Prostate gland (tissue), 2 donors: ENCODE data around the gene MDFIC2. TPM values are rescaled to one million over a fixed set of nuclear protein-coding genes. Genes with fewer than 3 reads are reported as not detected.

Experiments
- DNase-seq: peaks from one replicate; pipeline ENCODE4 v3.0.0-alpha.2; 2019; ENCODE audit warnings: low spot score
- H3K27ac ChIP-seq, 2 donors: fragments of 200-600 bp; sonication (generic); 2 replicates each; pipeline ENCODE4 v1.5.1; 2017 to 2019
- H3K27me3 ChIP-seq: fragments of 200-600 bp; sonication (generic); replicated peaks from 2 replicates; pipeline ENCODE4 v1.5.1; 2019; ENCODE audit not compliant: insufficient read depth
- H3K36me3 ChIP-seq, 2 donors: fragments of 200-600 bp; sonication (generic); 1 replicate in 1 of 2; 2 replicates in 1 of 2; pipeline versions ENCODE4 v1.5.1 to v1.8.1; 2017 to 2019
- H3K4me1 ChIP-seq: fragments of 200-600 bp; sonication (generic); replicated peaks from 2 replicates; pipeline ENCODE4 v1.5.1; 2019
- H3K4me3 ChIP-seq, 2 donors: fragments of 200-600 bp; sonication (generic); 2 replicates each; pipeline ENCODE4 v1.5.1; 2017 to 2019
- H3K9me3 ChIP-seq: fragments of 200-600 bp; sonication (generic); 2 replicates; pipeline ENCODE4 v1.5.1; 2017
- POLR2A ChIP-seq: fragments of 450-650 bp; IDR thresholded peaks from one replicate; pipeline ENCODE4 v1.6.1; 2016; ENCODE audit warnings: antibody characterized with exemption, mild to moderate bottlenecking
- POLR2AphosphoS5 ChIP-seq: sonication (generic); formaldehyde crosslinking; IDR thresholded peaks from one replicate; pipeline ENCODE4 v1.6.1; 2017; ENCODE audit warnings: antibody characterized with exemption
- WGBS: methylation state at CpG from one replicate; pipeline ENCODE4 v1.1.5; 2018; 5-methylcytosine and 5-hydroxymethylcytosine counted together
- intact Hi-C: fragments of 100-400 bp; cut with DNase I; formaldehyde crosslinking; loops from one replicate; pipeline ENCODE4 v1.14.2; 2022
- total RNA-seq, 2 donors: library from RNA; depleted of rRNA; stranded (reverse); fragments of >200 nt; gene quantifications; one replicate each; pipeline ENCODE4 v1.1.0, GENCODE V29; 2016
- TF ChIP-seq, protein P1 (sequence below), 4 experiments: fragments of 200-600 bp in 2 of 4; fragments of 450-650 bp in 2 of 4; sonication (generic) in 2 of 4; IDR thresholded peaks; 1 replicate in 3 of 4; 2 replicates in 1 of 4; pipeline ENCODE4 v1.5.1; 2016 to 2019; ENCODE audit warnings: antibody characterized with exemption in 4 of 4, mild to moderate bottlenecking in 2 of 4, moderate library complexity in 2 of 4

MDFIC2 gene
- total RNA-seq, 2 donors from 2014 or later: not detected

DNA sequence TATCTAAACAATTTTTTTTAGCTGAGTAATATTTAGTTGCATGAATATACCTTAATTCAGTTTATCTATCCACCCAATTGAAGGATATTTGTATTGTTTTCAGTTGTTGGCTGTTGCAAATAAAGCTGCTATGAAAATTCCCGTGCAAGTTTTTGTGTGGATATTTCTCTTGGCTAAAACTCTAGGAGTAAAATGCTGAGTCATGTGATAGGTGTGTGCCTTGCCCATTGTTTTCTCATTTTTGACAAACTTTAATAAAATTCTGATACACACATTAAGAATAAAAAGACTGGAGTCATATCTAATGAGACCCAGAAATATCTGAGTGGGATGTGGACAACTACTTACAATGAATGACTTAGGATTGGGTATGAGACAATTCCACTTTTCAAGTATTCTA, 78.6 kb downstream of the MDFIC2 start:
- Histone ChIP-seq H3K36me3 (no peaks in the 10 kb centered on the region), H3K9me3 (no peaks in the 10 kb centered on the region), H3K4me1 (no peaks in the 10 kb centered on the region), H3K27me3 (no peaks in the 10 kb centered on the region), H3K27ac (no peak overlapping the region), H3K4me3 (no peak overlapping the region)
- 73% methylated on average over 1 of the region's 1 CpG for WGBS
- DNase-seq: no peak
- TF ChIP-seq POLR2AphosphoS5 (no peak), POLR2A (no peak)
- TF ChIP-seq, protein P1, sequence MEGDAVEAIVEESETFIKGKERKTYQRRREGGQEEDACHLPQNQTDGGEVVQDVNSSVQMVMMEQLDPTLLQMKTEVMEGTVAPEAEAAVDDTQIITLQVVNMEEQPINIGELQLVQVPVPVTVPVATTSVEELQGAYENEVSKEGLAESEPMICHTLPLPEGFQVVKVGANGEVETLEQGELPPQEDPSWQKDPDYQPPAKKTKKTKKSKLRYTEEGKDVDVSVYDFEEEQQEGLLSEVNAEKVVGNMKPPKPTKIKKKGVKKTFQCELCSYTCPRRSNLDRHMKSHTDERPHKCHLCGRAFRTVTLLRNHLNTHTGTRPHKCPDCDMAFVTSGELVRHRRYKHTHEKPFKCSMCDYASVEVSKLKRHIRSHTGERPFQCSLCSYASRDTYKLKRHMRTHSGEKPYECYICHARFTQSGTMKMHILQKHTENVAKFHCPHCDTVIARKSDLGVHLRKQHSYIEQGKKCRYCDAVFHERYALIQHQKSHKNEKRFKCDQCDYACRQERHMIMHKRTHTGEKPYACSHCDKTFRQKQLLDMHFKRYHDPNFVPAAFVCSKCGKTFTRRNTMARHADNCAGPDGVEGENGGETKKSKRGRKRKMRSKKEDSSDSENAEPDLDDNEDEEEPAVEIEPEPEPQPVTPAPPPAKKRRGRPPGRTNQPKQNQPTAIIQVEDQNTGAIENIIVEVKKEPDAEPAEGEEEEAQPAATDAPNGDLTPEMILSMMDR (IDR thresholded peaks at IDR 0.05): no peak
- intact Hi-C loops: no loop called here

DNA sequence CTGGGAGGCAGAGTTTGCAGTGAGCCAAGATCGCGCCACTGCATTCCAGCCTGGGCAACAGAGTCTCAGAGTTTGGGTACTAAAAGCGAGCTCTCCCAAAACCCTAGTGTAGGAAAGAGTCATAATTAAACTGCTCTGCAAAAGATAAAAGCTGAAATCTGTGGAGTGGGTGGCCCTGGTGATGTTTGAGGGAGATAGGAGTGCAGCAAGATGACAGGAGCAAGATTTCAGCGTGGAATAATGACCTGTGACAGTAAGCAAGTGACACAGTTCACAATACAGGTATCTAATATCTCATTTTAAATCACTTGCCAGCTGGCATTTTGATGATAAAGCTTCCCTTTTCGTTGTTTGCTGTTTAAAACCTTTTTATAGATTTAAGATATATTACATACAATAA, 79.3 kb downstream of the MDFIC2 start:
- no peaks in the 10 kb centered on the region for H3K27me3 ChIP-seq
- 72% methylated on average over 5 of the region's 5 CpGs for WGBS

DNA sequence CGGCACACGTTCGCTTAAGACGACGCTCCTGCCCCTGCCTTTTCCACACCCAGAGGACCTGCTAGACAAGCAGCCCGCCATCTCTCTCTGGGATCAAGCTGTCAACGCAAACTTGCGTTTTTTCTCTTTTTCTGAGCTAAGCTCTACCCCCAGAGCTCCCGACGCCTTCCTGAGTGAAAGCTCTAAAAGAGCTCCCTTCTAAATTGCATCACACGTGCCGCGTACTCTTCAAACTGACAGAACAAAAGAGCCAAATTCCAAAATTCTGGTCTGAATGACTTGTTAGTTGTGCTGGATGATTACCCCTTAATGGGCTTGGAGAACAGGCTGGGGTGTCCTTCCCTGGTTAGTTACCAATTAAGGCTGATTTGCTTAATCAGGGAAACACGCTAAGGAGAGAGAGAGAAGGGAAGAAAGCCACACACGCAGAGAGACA, 81.2 kb downstream of the MDFIC2 start:
- intact Hi-C loops: no loop called here
- Histone ChIP-seq H3K4me1 (no peaks in the 10 kb centered on the region), H3K36me3 (no peaks in the 10 kb centered on the region), H3K27ac (no peak overlapping the region), H3K27me3 (no peaks in the 10 kb centered on the region), H3K9me3 (no peaks in the 10 kb centered on the region), H3K4me3 (no peak overlapping the region)
- 71% methylated on average over 15 of the region's 15 CpGs for whole genome bisulfite sequencing
- DNase-seq: no peak
- TF ChIP-seq, protein P1 (IDR thresholded peaks at IDR 0.05): no peak
- TF ChIP-seq POLR2AphosphoS5: no peak
- TF ChIP-seq POLR2A: no peak

More for the DNA sequence above, 79.3 kb downstream of the MDFIC2 start:
- no peak overlapping the region for H3K4me3 ChIP-seq
- no peak for DNase-seq
- TF ChIP-seq POLR2AphosphoS5 (no peak), POLR2A (no peak)
- TF ChIP-seq, protein P1 (IDR thresholded peaks at IDR 0.05): no peak
- H3K9me3 ChIP-seq: no peaks in the 10 kb centered on the region
- H3K36me3 ChIP-seq: no peaks in the 10 kb centered on the region
- intact Hi-C loops: no loop called here
- no peaks in the 10 kb centered on the region for H3K4me1 ChIP-seq
- H3K27ac ChIP-seq: no peak overlapping the region

DNA sequence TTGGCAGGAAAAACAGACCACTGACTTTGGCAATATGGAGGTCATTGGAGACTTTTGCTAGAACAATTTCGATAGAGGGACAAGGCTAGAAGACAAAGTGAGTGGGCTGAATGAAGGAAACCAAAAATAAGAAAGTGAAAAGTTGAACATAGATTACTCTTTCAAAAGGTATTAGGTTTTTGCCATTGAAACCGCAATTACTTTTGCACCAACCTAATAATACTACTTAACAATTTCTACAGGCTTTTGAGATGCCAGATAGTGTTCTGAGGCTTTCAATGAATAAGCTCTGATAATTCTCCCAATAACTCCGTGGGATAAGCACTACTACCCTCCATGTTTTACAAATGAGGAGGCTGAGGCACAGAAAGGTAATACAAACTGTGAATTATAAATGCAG, 85.0 kb downstream of the MDFIC2 start:
- no peaks in the 10 kb centered on the region for H3K27me3 ChIP-seq
- H3K4me1 ChIP-seq: no peaks in the 10 kb centered on the region
- intact Hi-C loops: no loop called here
- WGBS: 83% methylated on average over 3 of the region's 3 CpGs
- no peak overlapping the region for H3K27ac ChIP-seq
- H3K4me3 ChIP-seq: no peak overlapping the region
- H3K9me3 ChIP-seq: no peaks in the 10 kb centered on the region
- no peaks in the 10 kb centered on the region for H3K36me3 ChIP-seq
- DNase-seq: no peak
- TF ChIP-seq, protein P1 (IDR thresholded peaks at IDR 0.05): no peak
- TF ChIP-seq POLR2A (no peak), POLR2AphosphoS5 (no peak)

DNA sequence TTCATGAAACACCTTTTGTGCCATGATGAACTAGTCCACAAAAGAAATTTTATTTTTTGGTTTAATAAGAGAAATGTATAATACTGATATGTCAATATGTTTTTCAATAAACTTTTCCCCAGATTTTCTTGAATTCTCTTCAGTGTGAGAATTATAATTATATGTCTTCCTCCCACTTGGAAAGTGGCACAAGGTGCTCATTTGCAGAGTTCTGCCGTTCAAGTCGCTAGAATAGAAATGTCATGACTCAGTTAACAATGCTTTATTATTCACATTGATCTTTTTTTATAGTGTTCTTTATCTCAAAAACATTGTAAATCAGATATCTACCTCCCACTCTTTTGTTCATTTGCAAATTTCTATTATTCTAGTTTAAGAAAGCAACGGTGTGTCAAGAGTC, 87.3 kb downstream of the MDFIC2 start:
- intact Hi-C loops: no loop called here
- H3K4me3 ChIP-seq: no peak overlapping the region
- H3K9me3 ChIP-seq: no peaks in the 10 kb centered on the region
- H3K27me3 ChIP-seq: no peaks in the 10 kb centered on the region
- no peak overlapping the region for H3K27ac ChIP-seq
- DNase-seq: no peak
- TF ChIP-seq POLR2A: no peak
- TF ChIP-seq POLR2AphosphoS5: no peak
- TF ChIP-seq, protein P1 (IDR thresholded peaks at IDR 0.05): no peak
- H3K36me3 ChIP-seq: no peaks in the 10 kb centered on the region
- no peaks in the 10 kb centered on the region for H3K4me1 ChIP-seq
- 35% methylated on average over 3 of the region's 3 CpGs for WGBS
